GM12865 (cell line): ENCODE results near the gene SAPCD1.

Experiments used
- DNase-seq: peaks from one replicate; pipeline ENCODE4 v3.0.0; 2010; ENCODE audit warnings: low read depth
- H3K4me3 ChIP-seq: 2 replicates; pipeline ENCODE4 v1.5.1; 2011; ENCODE audit warnings: mild to moderate bottlenecking, low read depth, low read length, control low read depth
- TF ChIP-seq, protein P1 (sequence below): IDR thresholded peaks from 2 replicates; pipeline ENCODE4 v1.5.1; 2011; ENCODE audit warnings: low read length, control low read depth, low read depth, inconsistent platforms; ENCODE audit not compliant: insufficient read depth; ENCODE audit errors: missing control alignments

Gene SAPCD1

DNA sequence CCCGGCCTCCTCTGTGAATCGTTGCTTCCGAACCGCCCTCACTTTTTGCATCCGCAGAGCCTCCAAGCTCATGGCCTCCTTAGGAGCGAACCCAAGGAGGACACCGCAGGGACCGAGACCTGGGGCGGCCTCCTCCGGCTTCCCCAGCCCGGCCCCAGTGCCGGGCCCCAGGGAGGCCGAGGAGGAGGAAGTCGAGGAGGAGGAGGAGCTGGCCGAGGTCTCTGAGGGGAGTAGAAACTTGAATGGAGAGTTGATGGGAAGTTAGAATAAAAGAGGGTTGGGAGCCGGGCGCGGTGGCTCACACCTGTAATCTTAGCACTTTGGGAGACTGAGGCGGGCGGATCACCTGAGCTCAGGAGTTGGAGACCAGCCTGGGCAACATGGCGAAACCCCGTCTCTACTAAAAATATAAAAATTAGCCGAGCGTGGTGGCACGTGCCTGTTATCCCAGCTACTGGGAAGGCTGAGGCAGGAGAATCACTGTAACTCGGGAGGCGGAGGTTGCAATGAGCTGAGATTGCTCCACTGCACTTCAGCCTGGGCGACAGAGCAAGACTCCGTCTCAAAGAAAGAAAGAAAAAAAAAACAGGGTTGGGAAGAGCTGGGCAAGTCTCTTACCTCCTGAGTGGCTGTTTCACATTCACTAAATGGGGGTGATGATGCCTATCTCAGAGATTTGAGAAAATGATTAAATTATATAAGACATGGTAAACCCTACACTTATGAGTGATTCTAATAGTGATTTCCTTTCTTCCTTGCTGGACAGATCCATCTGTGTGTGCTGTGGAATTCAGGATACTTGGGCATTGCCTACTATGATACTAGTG, 21.8 kb upstream of the SAPCD1 start:
- TF ChIP-seq, protein P1, sequence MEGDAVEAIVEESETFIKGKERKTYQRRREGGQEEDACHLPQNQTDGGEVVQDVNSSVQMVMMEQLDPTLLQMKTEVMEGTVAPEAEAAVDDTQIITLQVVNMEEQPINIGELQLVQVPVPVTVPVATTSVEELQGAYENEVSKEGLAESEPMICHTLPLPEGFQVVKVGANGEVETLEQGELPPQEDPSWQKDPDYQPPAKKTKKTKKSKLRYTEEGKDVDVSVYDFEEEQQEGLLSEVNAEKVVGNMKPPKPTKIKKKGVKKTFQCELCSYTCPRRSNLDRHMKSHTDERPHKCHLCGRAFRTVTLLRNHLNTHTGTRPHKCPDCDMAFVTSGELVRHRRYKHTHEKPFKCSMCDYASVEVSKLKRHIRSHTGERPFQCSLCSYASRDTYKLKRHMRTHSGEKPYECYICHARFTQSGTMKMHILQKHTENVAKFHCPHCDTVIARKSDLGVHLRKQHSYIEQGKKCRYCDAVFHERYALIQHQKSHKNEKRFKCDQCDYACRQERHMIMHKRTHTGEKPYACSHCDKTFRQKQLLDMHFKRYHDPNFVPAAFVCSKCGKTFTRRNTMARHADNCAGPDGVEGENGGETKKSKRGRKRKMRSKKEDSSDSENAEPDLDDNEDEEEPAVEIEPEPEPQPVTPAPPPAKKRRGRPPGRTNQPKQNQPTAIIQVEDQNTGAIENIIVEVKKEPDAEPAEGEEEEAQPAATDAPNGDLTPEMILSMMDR, result no peak
- H3K4me3 ChIP-seq, result peak overlapping the region; percentile 90
- peak; percentile 62 for DNase-seq

DNA sequence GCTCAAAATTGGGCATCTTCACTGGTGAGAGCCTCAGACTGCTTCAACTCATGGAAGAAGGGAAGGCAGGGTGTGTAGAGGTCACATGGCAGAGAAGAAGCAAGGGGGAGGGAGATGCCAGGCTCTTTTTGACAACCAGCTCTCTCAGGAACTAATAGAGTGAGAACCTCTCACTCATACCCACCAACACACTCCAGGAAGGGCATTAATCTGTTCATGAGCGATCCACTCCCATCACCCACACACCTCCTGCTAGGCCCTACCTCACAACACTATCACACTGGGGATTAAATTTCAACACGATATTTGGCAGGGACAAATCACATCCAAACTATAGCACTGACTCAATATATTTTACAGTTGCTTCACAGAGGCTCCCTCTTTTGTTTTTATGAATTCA, 20.6 kb upstream of the SAPCD1 start:
- no peak overlapping the region for H3K4me3 ChIP-seq
- TF ChIP-seq, protein P1, result no peak
- no peak for DNase-seq

DNA sequence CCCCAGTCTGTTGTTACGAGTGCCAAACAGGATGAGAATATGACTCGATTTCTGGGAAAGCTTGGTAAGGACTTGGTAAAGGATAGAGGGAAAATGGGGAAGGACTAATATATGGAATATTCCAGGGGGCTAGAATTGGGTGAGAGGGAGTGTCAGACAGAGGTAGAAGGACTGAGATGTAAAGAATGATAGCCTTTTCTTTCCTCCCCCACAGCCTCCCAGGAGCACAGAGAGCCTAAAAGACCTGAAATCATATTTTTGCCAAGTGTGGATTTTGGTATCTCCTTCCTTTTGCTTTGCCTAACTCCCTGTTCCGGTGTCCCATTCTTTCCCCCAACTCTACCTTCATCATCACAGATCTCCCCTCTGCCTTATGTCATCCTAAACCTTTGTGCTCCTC, 19.6 kb upstream of the SAPCD1 start:
- no peak for DNase-seq
- H3K4me3 ChIP-seq, result no peak overlapping the region
- TF ChIP-seq, protein P1, result no peak

DNA sequence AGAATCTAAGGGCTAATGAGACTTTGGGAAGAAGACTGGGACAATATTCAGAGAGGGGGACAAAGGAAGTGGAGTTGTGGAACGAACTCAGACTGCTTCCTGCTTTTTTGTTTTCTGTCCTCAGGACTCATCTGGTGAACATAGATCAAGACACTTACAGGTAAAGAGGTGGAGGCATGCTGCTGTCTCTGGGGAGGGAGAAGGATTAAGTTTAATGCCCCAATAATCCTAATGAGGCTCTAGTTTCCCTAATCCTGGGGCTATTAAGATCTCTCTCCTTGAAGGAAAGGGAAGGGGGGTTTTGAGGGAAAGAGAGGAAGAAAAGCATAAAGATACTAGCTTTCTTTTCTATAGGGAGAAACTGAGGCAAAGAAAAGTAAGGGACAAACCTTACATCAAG, 18.0 kb upstream of the SAPCD1 start:
- DNase-seq, result no peak
- TF ChIP-seq, protein P1, result no peak
- H3K4me3 ChIP-seq, result no peak overlapping the region

DNA sequence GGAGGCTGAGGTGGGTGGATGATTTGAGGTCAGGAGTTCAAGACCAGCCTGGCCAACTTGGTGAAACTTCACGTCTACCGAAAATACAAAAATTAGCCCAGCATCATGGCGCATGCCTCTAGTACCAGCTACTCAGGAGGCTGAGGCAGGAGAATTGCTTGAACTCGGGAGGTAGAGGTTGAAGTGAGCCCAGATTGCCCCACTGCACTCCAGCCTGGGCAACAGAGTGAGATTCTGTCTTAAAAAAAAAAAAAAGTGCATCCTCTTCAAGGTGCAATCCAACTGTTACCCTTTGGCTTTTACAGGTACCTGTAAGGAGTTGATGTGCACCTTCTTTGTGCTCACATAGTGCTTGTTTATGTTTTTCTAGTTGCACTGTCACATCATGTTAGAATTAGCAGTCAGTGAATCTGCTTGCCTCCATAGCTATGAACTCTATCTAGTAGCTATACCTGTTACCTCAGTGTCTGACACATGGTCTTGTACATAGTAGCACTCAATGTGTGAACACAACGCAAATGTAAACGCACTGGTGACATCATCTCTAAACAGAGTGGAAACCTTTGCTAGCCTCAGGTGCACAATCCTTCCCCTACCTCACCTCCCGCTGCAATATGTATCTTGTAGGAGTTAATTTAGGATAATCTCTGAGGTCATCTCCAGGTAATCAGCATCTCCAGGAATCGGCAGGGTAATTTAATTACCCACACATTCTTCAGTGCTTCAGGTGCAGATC, 13.0 kb upstream of the SAPCD1 start:
- TF ChIP-seq, protein P1, result no peak
- no peak for DNase-seq
- no peak overlapping the region for H3K4me3 ChIP-seq

DNA sequence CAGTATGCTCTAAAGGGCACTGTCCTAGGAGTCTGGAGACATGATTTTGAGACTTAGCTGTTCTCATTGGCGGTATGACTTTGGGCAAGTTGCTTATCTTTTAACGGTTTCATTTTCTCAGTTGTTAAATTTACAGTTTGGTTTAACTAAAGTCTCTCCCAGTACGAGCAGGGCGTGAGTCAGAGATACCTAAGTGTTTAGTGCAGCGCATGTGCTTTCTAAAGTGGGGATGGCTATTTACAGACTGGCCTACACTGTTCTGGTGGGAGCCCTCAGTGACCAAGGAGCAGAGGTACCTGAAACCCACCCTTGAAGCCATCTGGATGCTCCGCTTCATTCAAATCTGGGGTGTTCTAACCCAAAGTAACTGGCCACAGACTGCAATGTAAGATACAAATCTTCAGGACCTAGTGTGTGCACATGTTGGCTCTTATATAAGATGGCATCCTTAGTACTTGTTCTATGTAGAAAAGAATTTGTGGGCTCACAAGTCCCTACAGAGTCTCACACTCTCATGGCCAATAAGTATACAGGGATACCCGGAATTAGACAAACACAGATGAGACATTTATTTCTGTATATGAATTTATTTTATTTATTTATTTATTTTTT, 11.9 kb upstream of the SAPCD1 start:
- TF ChIP-seq, protein P1, result no peak
- H3K4me3 ChIP-seq, result no peak overlapping the region
- no peak for DNase-seq
